ENCODE measurements around the gene LDB2. TPM values are rescaled to one million over a fixed set of nuclear protein-coding genes. Genes with fewer than 3 reads are reported as not detected.

The LDB2 gene
- polyA plus RNA-seq, 2 donors, result 3.5 to 4.4 TPM

DNA sequence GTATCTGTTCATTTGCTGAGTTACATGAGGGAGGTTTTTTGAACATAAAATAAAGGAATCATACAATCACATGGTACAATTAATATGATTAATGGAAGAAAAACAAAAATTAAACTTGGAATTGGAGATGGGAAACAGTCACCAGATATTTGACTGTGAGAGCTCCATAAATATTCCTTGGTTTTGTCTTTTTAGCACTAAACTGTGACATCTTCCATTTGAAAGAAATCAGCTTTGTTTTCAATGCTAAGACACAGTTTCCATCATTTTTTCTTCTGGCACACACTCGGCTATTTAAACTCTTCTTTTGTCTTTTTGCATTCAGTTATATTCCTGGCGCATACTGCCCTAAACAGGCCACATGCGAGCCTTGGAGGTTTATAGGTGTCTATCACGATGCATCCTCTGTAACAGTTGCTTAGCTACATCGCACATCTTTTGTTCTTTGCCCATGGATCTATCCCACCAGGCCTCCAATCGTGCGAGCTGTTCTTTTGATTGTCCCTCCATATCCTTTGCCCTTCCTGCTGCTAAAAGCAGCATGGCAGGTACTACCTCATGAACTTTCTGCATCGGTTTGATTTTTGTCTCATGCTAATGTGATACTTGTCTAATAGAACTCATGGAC, 158.3 kb downstream of the LDB2 start:
- 75 to 82% methylated on average over 8 of the region's 8 CpGs for WGBS, 2 donors
- no peak overlapping the region for H3K4me3 ChIP-seq (ENCODE audit: low read depth in 1 of 2, low read length in 2 of 2)
- H3K27ac ChIP-seq (ENCODE audit: low read depth in 2 of 2, low read length in 1 of 2), result no peak overlapping the region
- H3K9me3 ChIP-seq (ENCODE audit: control insufficient read depth in 2 of 2, insufficient read depth in 1 of 2, low read depth in 1 of 2, low read length in 1 of 2), result no peaks in the 10 kb centered on the region
- no peaks in the 10 kb centered on the region for H3K36me3 ChIP-seq (ENCODE audit: control insufficient read depth in 2 of 2, insufficient read depth in 2 of 2, low read length in 1 of 2)
- no peaks in the 10 kb centered on the region for H3K27me3 ChIP-seq (ENCODE audit: control insufficient read depth in 1 of 2, insufficient read depth in 2 of 2, low read length in 2 of 2)
- no peaks in the 10 kb centered on the region for H3K4me1 ChIP-seq (ENCODE audit: control insufficient read depth in 2 of 2, insufficient read depth in 2 of 2, low read length in 1 of 2)

DNA sequence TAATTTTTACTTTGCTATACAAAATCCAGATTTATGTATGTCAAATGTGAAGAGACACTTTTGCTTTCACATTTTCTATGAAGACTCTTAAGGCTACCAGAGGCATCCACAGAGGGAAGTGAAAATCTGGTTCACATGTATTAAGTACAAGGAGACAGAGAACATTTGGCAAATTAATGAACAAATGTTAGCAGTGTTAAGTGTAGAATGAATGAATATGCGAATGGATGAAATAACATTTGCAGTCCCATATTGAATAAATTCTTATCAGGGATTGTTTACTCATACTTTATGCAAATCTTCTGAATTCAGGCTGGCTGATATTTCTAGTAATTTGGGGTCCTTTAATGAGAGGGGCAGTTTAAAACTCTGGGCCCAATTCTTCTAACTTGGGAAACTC, 159.9 kb downstream of the LDB2 start:
- H3K27ac ChIP-seq (ENCODE audit: low read depth in 2 of 2, low read length in 1 of 2), result no peak overlapping the region

DNA sequence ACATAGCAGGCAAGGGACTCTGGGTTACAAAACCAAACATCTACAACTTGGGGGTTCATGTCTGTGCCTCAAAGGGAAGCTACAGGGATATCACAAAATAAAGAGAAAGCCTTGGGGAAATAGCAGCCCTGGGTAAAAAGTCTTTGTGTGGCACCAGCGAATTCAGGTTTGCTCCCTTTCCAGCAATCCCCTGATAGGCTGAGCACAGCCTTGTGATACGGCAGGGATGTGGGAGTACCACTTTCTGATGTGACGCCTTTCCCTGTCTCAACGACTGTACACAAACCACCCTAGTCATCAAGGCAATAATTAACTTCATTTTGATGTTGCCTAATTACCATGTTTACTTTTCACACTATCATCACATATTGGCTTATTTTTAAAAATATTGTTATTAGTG, 164.9 kb downstream of the LDB2 start:
- Histone ChIP-seq H3K27ac (ENCODE audit: low read depth in 2 of 2, low read length in 1 of 2) (no peak overlapping the region), H3K4me3 (ENCODE audit: low read depth in 1 of 2, low read length in 2 of 2) (no peak overlapping the region), H3K4me1 (ENCODE audit: control insufficient read depth in 2 of 2, insufficient read depth in 2 of 2, low read length in 1 of 2) (no peaks in the 10 kb centered on the region), H3K27me3 (ENCODE audit: control insufficient read depth in 1 of 2, insufficient read depth in 2 of 2, low read length in 2 of 2) (no peaks in the 10 kb centered on the region), H3K9me3 (ENCODE audit: control insufficient read depth in 2 of 2, insufficient read depth in 1 of 2, low read depth in 1 of 2, low read length in 1 of 2) (no peaks in the 10 kb centered on the region), H3K36me3 (ENCODE audit: control insufficient read depth in 2 of 2, insufficient read depth in 2 of 2, low read length in 1 of 2) (no peaks in the 10 kb centered on the region)
- 70 to 80% methylated on average over 4 of the region's 4 CpGs for WGBS, 2 donors

More for the DNA sequence above, 159.9 kb downstream of the LDB2 start:
- no peaks in the 10 kb centered on the region for H3K36me3 ChIP-seq (ENCODE audit: control insufficient read depth in 2 of 2, insufficient read depth in 2 of 2, low read length in 1 of 2)
- no peaks in the 10 kb centered on the region for H3K4me1 ChIP-seq (ENCODE audit: control insufficient read depth in 2 of 2, insufficient read depth in 2 of 2, low read length in 1 of 2)
- H3K4me3 ChIP-seq (ENCODE audit: low read depth in 1 of 2, low read length in 2 of 2), result no peak overlapping the region
- no peaks in the 10 kb centered on the region for H3K9me3 ChIP-seq (ENCODE audit: control insufficient read depth in 2 of 2, insufficient read depth in 1 of 2, low read depth in 1 of 2, low read length in 1 of 2)
- no peaks in the 10 kb centered on the region for H3K27me3 ChIP-seq (ENCODE audit: control insufficient read depth in 1 of 2, insufficient read depth in 2 of 2, low read length in 2 of 2)
- WGBS, 2 donors, result 92 to 95% methylated on average over 1 of the region's 1 CpG

DNA sequence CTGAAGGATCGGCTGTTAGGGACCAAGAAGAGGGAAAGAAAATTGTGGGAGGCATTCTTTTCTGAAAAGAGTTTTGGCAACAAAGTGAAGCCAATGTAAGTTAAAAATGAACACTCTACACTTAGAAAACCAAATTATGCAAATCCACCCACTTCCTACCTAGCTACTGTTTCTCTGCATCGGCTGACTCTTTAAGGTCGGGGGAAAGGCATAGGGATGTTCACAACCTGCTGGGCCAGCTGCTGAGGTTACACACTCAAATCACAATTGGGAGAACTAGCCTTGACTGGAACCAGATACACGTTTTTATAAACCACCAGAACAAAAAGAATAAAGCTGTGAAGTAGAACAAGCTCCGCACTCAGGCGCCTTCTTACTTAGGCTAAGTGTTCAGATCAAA, 165.7 kb downstream of the LDB2 start:
- WGBS, 2 donors, result 82 to 84% methylated on average over 6 of the region's 6 CpGs
- Histone ChIP-seq H3K36me3 (ENCODE audit: control insufficient read depth in 2 of 2, insufficient read depth in 2 of 2, low read length in 1 of 2) (no peaks in the 10 kb centered on the region), H3K4me3 (ENCODE audit: low read depth in 1 of 2, low read length in 2 of 2) (no peak overlapping the region), H3K4me1 (ENCODE audit: control insufficient read depth in 2 of 2, insufficient read depth in 2 of 2, low read length in 1 of 2) (no peaks in the 10 kb centered on the region), H3K27ac (ENCODE audit: low read depth in 2 of 2, low read length in 1 of 2) (no peak overlapping the region), H3K9me3 (ENCODE audit: control insufficient read depth in 2 of 2, insufficient read depth in 1 of 2, low read depth in 1 of 2, low read length in 1 of 2) (no peaks in the 10 kb centered on the region), H3K27me3 (ENCODE audit: control insufficient read depth in 1 of 2, insufficient read depth in 2 of 2, low read length in 2 of 2) (no peaks in the 10 kb centered on the region)

DNA sequence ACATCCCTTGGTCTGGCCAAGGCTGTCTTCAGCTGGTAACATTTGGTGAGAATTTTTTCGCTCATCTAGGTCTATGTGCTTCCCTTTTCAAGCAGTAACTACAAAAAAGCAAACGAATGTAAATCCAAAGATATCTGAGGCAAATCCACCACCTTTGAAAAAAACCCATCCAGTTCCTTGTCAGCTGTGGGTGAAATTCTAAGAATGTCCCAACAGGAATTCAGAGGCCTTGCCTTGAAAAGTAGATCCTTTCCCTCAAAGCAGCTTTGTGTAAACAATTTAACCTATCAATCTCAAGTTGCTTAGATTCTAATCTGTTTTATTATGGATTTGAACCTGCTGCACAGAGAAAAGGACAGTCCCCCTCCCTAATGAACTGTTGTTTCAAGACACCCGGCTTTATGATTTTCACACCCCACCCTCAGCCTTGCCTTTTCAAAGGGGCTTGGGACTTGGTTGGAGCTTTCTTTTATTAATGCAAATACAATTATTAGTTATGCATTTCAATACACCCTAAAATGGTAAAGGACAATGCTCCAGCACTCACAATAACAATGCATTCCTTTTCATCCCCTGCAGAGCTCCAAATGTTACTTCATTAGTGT, 166.6 kb downstream of the LDB2 start:
- H3K27ac ChIP-seq (ENCODE audit: low read depth in 2 of 2, low read length in 1 of 2), result no peak overlapping the region
- H3K4me3 ChIP-seq (ENCODE audit: low read depth in 1 of 2, low read length in 2 of 2), result no peak overlapping the region
- no peaks in the 10 kb centered on the region for H3K9me3 ChIP-seq (ENCODE audit: control insufficient read depth in 2 of 2, insufficient read depth in 1 of 2, low read depth in 1 of 2, low read length in 1 of 2)
- H3K4me1 ChIP-seq (ENCODE audit: control insufficient read depth in 2 of 2, insufficient read depth in 2 of 2, low read length in 1 of 2), result no peaks in the 10 kb centered on the region
- H3K36me3 ChIP-seq (ENCODE audit: control insufficient read depth in 2 of 2, insufficient read depth in 2 of 2, low read length in 1 of 2), result no peaks in the 10 kb centered on the region
- no peaks in the 10 kb centered on the region for H3K27me3 ChIP-seq (ENCODE audit: control insufficient read depth in 1 of 2, insufficient read depth in 2 of 2, low read length in 2 of 2)
- WGBS, 2 donors, result 66 to 74% methylated on average over 3 of the region's 3 CpGs

DNA sequence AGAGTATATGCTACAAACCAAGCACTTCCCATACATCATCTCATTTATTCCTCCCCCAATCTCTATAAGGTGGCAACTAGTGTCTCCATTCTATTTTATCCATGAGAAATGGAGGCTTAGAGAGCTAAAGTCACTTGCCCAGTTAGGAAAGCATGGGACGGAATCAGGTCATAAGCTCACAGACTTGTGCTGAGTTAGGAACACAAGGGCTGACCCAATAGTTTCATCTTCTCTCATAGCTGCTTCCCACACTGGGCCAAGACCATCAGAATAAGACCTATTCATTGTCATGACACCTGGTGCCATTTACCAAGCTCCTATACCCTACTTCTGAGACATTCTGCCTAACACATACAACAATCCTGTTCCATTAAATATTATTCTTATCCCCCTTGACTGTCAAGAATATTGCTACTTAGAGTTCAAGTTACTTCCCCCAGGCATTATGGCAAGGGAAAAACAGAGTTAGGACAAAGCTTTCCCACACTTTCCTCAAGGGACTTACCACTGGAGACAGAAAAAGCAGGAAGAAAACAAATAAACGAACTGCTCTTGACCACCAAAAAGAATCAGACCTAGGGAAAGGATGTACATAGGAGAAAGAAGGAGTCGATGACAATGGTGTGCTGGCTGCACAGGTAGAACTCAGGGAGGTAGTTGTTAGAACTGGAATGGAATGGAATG, 167.8 kb downstream of the LDB2 start:
- no peak overlapping the region for H3K27ac ChIP-seq (ENCODE audit: low read depth in 2 of 2, low read length in 1 of 2)
- WGBS, 2 donors, result 79 to 84% methylated on average over 3 of the region's 3 CpGs

DNA sequence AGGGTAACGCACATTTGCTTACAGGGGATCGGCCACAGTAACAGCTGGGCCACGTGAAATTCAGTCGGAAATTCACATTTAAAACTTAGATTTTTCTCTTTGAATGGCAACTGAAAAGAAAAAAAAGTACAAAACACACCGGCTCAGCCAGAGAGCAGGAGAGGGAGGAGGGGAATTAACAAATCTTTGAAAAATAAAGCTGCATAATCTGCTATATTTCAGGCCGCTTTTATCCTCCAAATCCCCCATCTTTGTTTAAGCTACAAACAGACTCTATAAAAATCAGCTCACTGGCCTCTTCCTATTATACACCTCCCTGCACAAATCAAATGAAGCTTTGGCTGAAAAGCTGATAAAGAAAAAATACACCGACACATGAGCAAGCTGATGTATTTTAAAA, 169.1 kb downstream of the LDB2 start:
- Histone ChIP-seq H3K27ac (ENCODE audit: low read depth in 2 of 2, low read length in 1 of 2) (no peak overlapping the region), H3K27me3 (ENCODE audit: control insufficient read depth in 1 of 2, insufficient read depth in 2 of 2, low read length in 2 of 2) (no peaks in the 10 kb centered on the region), H3K36me3 (ENCODE audit: control insufficient read depth in 2 of 2, insufficient read depth in 2 of 2, low read length in 1 of 2) (no peaks in the 10 kb centered on the region), H3K4me3 (ENCODE audit: low read depth in 1 of 2, low read length in 2 of 2) (no peak overlapping the region), H3K9me3 (ENCODE audit: control insufficient read depth in 2 of 2, insufficient read depth in 1 of 2, low read depth in 1 of 2, low read length in 1 of 2) (peaks cover 0 to 3% of the 10 kb centered on the region in 2 donors), H3K4me1 (ENCODE audit: control insufficient read depth in 2 of 2, insufficient read depth in 2 of 2, low read length in 1 of 2) (no peaks in the 10 kb centered on the region)
- 60 to 65% methylated on average over 7 of the region's 7 CpGs for WGBS, 2 donors

More for the DNA sequence above, 167.8 kb downstream of the LDB2 start:
- no peak overlapping the region for H3K4me3 ChIP-seq (ENCODE audit: low read depth in 1 of 2, low read length in 2 of 2)
- H3K4me1 ChIP-seq (ENCODE audit: control insufficient read depth in 2 of 2, insufficient read depth in 2 of 2, low read length in 1 of 2), result no peaks in the 10 kb centered on the region
- H3K27me3 ChIP-seq (ENCODE audit: control insufficient read depth in 1 of 2, insufficient read depth in 2 of 2, low read length in 2 of 2), result no peaks in the 10 kb centered on the region
- no peaks in the 10 kb centered on the region for H3K36me3 ChIP-seq (ENCODE audit: control insufficient read depth in 2 of 2, insufficient read depth in 2 of 2, low read length in 1 of 2)
- no peaks in the 10 kb centered on the region for H3K9me3 ChIP-seq (ENCODE audit: control insufficient read depth in 2 of 2, insufficient read depth in 1 of 2, low read depth in 1 of 2, low read length in 1 of 2)

DNA sequence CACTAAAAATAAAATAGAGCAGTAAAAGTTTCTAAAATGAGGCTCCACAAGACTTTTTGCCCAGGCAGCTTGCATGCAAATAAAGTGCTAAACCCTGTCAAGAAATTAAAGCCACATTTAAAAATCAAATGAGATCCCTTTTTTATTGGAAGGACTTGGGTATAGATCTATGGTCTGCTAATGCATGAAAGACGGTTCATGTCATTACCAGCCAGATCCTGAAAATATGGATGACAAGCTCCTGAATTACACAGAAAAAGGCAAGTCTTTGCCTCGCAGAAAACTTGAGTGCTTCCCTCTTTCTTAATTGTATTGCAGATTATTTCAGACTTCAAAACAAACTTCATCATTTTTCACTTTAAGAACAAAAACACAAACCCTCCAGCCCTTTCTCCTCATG, 169.6 kb downstream of the LDB2 start:
- Histone ChIP-seq H3K27ac (ENCODE audit: low read depth in 2 of 2, low read length in 1 of 2) (no peak overlapping the region), H3K4me3 (ENCODE audit: low read depth in 1 of 2, low read length in 2 of 2) (no peak overlapping the region), H3K27me3 (ENCODE audit: control insufficient read depth in 1 of 2, insufficient read depth in 2 of 2, low read length in 2 of 2) (no peaks in the 10 kb centered on the region), H3K9me3 (ENCODE audit: control insufficient read depth in 2 of 2, insufficient read depth in 1 of 2, low read depth in 1 of 2, low read length in 1 of 2) (peaks cover 0 to 3% of the 10 kb centered on the region in 2 donors), H3K4me1 (ENCODE audit: control insufficient read depth in 2 of 2, insufficient read depth in 2 of 2, low read length in 1 of 2) (no peaks in the 10 kb centered on the region), H3K36me3 (ENCODE audit: control insufficient read depth in 2 of 2, insufficient read depth in 2 of 2, low read length in 1 of 2) (no peaks in the 10 kb centered on the region)
- WGBS, 2 donors, result 67 to 68% methylated on average over 2 of the region's 2 CpGs

DNA sequence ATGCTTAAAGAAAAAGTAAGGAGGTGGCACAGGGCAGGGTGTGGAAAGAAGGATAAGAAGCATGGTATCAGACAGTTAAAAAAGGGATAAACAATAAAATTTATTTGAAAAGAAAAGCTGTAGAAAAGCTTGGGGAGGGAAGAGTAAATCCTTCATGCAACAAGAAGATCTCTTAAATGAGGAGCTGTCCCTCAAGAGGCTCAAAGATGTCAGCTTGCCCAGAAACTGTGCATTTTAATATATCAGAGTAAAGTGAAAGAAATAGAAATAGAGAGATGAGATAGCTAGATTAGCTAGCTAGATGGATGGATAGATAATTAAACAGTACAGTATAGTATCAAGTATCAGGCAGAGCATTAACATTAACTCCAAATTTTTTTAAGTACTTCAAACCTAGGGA, 170.3 kb downstream of the LDB2 start:
- H3K36me3 ChIP-seq (ENCODE audit: control insufficient read depth in 2 of 2, insufficient read depth in 2 of 2, low read length in 1 of 2), result no peaks in the 10 kb centered on the region
- no peak overlapping the region for H3K27ac ChIP-seq (ENCODE audit: low read depth in 2 of 2, low read length in 1 of 2)
- peaks cover 0 to 3% of the 10 kb centered on the region in 2 donors for H3K9me3 ChIP-seq (ENCODE audit: control insufficient read depth in 2 of 2, insufficient read depth in 1 of 2, low read depth in 1 of 2, low read length in 1 of 2)
- H3K4me3 ChIP-seq (ENCODE audit: low read depth in 1 of 2, low read length in 2 of 2), result no peak overlapping the region
- no peaks in the 10 kb centered on the region for H3K4me1 ChIP-seq (ENCODE audit: control insufficient read depth in 2 of 2, insufficient read depth in 2 of 2, low read length in 1 of 2)
- no peaks in the 10 kb centered on the region for H3K27me3 ChIP-seq (ENCODE audit: control insufficient read depth in 1 of 2, insufficient read depth in 2 of 2, low read length in 2 of 2)

DNA sequence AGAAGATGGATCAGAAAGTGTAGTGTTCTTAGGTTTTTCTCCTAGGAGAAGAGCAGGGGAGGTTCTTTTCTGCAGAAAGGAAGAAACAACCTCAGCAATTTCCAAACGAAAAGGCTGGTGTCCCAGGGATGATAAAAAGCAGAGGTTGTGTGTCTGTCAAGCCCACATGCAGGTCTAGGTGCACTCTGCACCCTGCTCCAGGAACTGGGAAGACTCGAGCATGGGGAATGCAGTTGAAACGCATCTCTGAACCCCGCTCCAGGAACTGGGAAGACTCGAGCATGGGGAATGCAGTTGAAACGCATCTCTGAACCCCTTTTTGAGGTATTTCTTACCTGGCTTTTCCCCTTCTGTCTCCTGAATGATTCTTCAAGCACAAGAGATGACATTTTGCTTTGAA, 171.2 kb downstream of the LDB2 start:
- WGBS, 2 donors, result 82 to 85% methylated on average over 6 of the region's 6 CpGs
- H3K4me3 ChIP-seq (ENCODE audit: low read depth in 1 of 2, low read length in 2 of 2), result no peak overlapping the region

More for the DNA sequence above, 171.2 kb downstream of the LDB2 start:
- Histone ChIP-seq H3K27me3 (ENCODE audit: control insufficient read depth in 1 of 2, insufficient read depth in 2 of 2, low read length in 2 of 2) (no peaks in the 10 kb centered on the region), H3K36me3 (ENCODE audit: control insufficient read depth in 2 of 2, insufficient read depth in 2 of 2, low read length in 1 of 2) (no peaks in the 10 kb centered on the region), H3K27ac (ENCODE audit: low read depth in 2 of 2, low read length in 1 of 2) (no peak overlapping the region), H3K9me3 (ENCODE audit: control insufficient read depth in 2 of 2, insufficient read depth in 1 of 2, low read depth in 1 of 2, low read length in 1 of 2) (peaks cover 0 to 3% of the 10 kb centered on the region in 2 donors), H3K4me1 (ENCODE audit: control insufficient read depth in 2 of 2, insufficient read depth in 2 of 2, low read length in 1 of 2) (no peaks in the 10 kb centered on the region)
